ENCODE results near the gene ZNF853. TPM values are rescaled to one million over a fixed set of nuclear protein-coding genes. Genes with fewer than 3 reads are reported as not detected.

ZNF853 gene
- total and polyA plus RNA-seq, 2 of the 8 experiments (the other 6 are each of a cell fraction or from before 2014, with no cell fraction given), result 4.3 to 5.7 TPM

DNA sequence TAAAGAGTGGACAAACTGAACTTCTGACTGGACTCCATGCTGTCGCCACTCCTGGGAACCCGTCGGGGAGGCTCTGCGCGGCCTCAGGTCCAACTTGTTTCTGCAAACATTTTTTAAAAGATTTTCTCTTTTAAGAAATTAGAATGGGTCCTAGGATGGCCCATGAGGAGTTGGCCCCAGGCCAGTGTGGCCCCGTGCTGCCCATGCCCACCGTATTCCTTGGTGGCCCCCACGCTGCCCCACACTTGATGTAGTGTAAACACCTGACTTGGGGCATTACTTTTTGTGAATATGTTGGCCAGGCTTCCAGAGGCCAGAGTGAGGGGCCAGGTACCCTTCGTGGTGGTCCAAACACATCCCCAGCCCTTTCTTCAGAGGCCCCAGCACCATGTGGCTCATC lies 41.0 kb downstream of the ZNF853 start:
- H4K91ac ChIP-seq (replicated peaks; ENCODE audit: insufficient read length, low read length), result no peak overlapping the region
- peak overlapping the region; percentile 68; the same call in 1 of the 2 replicates for H4K8ac ChIP-seq (ENCODE audit: extremely low read depth, insufficient read depth, low read length)
- peaks cover 0 to 2% of the 10 kb centered on the region in 2 experiments for H4K20me1 ChIP-seq (replicated peaks in 1 of 2; ENCODE audit: control insufficient read depth in 1 of 2, insufficient read depth in 2 of 2, low read length in 2 of 2)
- H3K18ac ChIP-seq (ENCODE audit: extremely low read depth, low read length), result no peak overlapping the region
- H3K4me3 ChIP-seq (ENCODE audit: extremely low read depth in 1 of 4, insufficient read depth in 2 of 4, low read depth in 3 of 4, low read length in 4 of 4), result no peak overlapping the region
- H3K4me1 ChIP-seq (replicated peaks in 1 of 4; ENCODE audit: control insufficient read depth in 3 of 4, insufficient read depth in 4 of 4, low read length in 3 of 4), result peaks cover 0 to 6% (median under 1%) of the 10 kb centered on the region in 4 experiments; a peak in 4 of 7 replicates
- DNase-seq (ENCODE audit: low read depth in 1 of 2, low spot score in 2 of 2), result no peak
- H2AFZ ChIP-seq (ENCODE audit: low read length), result no peak overlapping the region
- no peak overlapping the region for H2BK120ac ChIP-seq (replicated peaks; ENCODE audit: low read depth, low read length)
- no peak overlapping the region for H2BK20ac ChIP-seq (ENCODE audit: low read length)
- H3K9ac ChIP-seq (replicated peaks in 1 of 4; ENCODE audit: extremely low read depth in 1 of 4, low read depth in 3 of 4, low read length in 3 of 4), result no peak overlapping the region
- H2AK5ac ChIP-seq (ENCODE audit: low read depth, low read length), result no peak overlapping the region
- H3K79me1 ChIP-seq (ENCODE audit: low read depth, low read length), result no peaks in the 10 kb centered on the region
- no peak overlapping the region for H2BK5ac ChIP-seq (ENCODE audit: low read depth, low read length)
- no peak overlapping the region for H3K23ac ChIP-seq (ENCODE audit: insufficient read length)
- WGBS, 2 experiments (ENCODE audit: extremely low coverage in 1 of 2, insufficient coverage in 1 of 2, insufficient read length in 1 of 2, insufficient replicate concordance in 2 of 2, low coverage in 1 of 2, low lambda C conversion rate in 2 of 2, missing lambda C conversion rate in 1 of 2), result 88% methylated on average over 9 of the region's 9 CpGs; no CpG with 5 or more reads in 1 of the 2 experiments
- H3K56ac ChIP-seq (replicated peaks; ENCODE audit: insufficient read length, low read depth, low read length), result no peak overlapping the region
- TF ChIP-seq ASH2L (IDR thresholded peaks at IDR 0.05; ENCODE audit: low read length) (no peak), EGR1 (IDR thresholded peaks at IDR 0.05; ENCODE audit: borderline replicate concordance, low read depth, low read length) (no peak), SUZ12 (IDR thresholded peaks at IDR 0.05; ENCODE audit: low read length) (no peak), BRCA1 (IDR thresholded peaks at IDR 0.05; ENCODE audit: low read depth, low read length) (no peak), MAFK (IDR thresholded peaks at IDR 0.05; ENCODE audit: low read depth, low read length) (no peak)
- no peak overlapping the region for H4K5ac ChIP-seq (ENCODE audit: insufficient read length, low read depth, low read length)
- no peaks in the 10 kb centered on the region for H3K23me2 ChIP-seq (ENCODE audit: low read depth, low read length)
- H3K4ac ChIP-seq (replicated peaks; ENCODE audit: insufficient read length, low read depth, low read length), result no peak overlapping the region
- H3K14ac ChIP-seq (ENCODE audit: insufficient read length), result no peak overlapping the region
- H2BK15ac ChIP-seq (ENCODE audit: low read length), result no peak overlapping the region
- ChIA-PET POLR2A (ENCODE audit: partially characterized antibody) (interaction anchor here (1.0 kb wide), 1 partner anchor 45 kb away, joined by 3 read pairs; no protein-coding TSS in a partner anchor), CTCF (ENCODE audit: partially characterized antibody) (interaction anchor here (0.9 kb wide), 1 partner anchor 31 kb away, joined by 3 read pairs; no protein-coding TSS in a partner anchor)
- no peak for FAIRE-seq
- H2BK12ac ChIP-seq (ENCODE audit: low read depth, low read length), result no peak overlapping the region
- no peak overlapping the region for H3K27ac ChIP-seq (ENCODE audit: low read depth, low read length)
- no peak overlapping the region for H3K4me2 ChIP-seq (ENCODE audit: insufficient read depth in 1 of 2, low read depth in 2 of 2, low read length in 2 of 2)
- H3K79me2 ChIP-seq (ENCODE audit: control insufficient read depth in 1 of 2, insufficient read depth in 2 of 2, low read length in 2 of 2), result no peaks in the 10 kb centered on the region
- no peaks in the 10 kb centered on the region; a peak in 1 of 4 replicates for H3K9me3 ChIP-seq (ENCODE audit: insufficient read depth in 2 of 2, low read depth in 1 of 2, low read length in 1 of 2)
- H3K27me3 ChIP-seq (replicated peaks in 1 of 4; ENCODE audit: control insufficient read depth in 3 of 4, extremely low read depth in 1 of 4, insufficient read depth in 3 of 4, low read length in 3 of 4), result no peaks in the 10 kb centered on the region
- peaks cover 0 to 30% (median 2%) of the 10 kb centered on the region in 4 experiments; a peak in 3 of 8 replicates for H3K36me3 ChIP-seq (ENCODE audit: control insufficient read depth in 2 of 4, insufficient read depth in 4 of 4, low read length in 3 of 4)
